ENCODE data around the gene POU2F2. TPM values are rescaled to one million over a fixed set of nuclear protein-coding genes. Genes with fewer than 3 reads are reported as not detected.
"Not testable (repeated sequence)": the region's sequence is repeated elsewhere in the genome, so short reads cannot be mapped to it uniquely, and the experiment has no call there.

Gene POU2F2
- total RNA-seq, 1 experiment from 2014 or later: 0.06 TPM

DNA sequence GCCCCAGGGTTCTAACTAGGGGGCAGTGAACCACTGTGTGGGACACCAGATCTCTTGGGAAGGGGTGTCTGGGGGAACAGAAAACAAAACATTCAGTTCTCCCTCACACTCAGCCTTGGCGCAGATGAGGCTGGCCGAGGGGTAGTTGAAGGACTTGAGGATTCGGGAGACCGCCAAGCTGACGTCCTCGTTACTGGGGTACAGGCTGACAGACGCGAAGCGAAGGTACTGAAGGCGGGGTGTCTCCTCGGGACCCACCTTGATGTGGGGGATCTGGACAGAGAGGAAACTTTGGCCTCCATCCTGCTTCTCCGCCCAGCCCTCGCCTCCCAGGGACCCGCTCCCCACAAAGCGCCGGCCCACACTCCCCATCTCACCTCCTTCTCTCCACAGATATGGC lies 69.9 kb downstream of the POU2F2 start:
- no peak for DNase-seq (ENCODE audit: low read depth)

DNA sequence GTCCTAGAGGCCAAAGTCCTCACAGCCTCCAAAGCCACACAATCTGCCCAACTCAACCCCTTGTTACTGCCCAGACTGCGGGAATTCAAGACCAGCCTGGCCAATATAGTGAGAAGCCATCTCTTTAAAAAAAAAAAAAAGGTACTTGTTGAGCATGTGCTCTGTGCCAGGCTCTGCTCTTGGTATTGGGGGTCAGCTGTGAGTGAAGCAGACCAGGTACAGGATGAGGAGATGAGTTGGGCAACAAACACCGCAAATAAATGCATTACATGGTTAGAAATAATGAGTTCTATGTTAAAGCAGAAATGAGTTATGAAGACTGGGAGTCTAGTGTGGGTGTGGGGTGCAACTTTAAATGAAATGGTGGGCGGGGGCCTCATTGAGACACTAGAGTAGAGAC lies 72.1 kb downstream of the POU2F2 start:
- no peak for DNase-seq (ENCODE audit: low read depth)

GRCh38 chr19:42059196-42059595 lies 73.0 kb downstream of the POU2F2 start:
- DNase-seq (ENCODE audit: low read depth): no peak

- no peak for DNase-seq (ENCODE audit: low read depth)
These were observed 74.4 kb downstream of the POU2F2 start for GRCh38 chr19:42057846-42058245.

- DNase-seq (ENCODE audit: low read depth): no peak
These were observed 78.0 kb downstream of the POU2F2 start for GRCh38 chr19:42054205-42054604.

- DNase-seq (ENCODE audit: low read depth): no peak
These were observed 79.0 kb downstream of the POU2F2 start for GRCh38 chr19:42053037-42053935.

- DNase-seq (ENCODE audit: low read depth): no peak
These were observed 79.9 kb downstream of the POU2F2 start for GRCh38 chr19:42052241-42052863.

DNA sequence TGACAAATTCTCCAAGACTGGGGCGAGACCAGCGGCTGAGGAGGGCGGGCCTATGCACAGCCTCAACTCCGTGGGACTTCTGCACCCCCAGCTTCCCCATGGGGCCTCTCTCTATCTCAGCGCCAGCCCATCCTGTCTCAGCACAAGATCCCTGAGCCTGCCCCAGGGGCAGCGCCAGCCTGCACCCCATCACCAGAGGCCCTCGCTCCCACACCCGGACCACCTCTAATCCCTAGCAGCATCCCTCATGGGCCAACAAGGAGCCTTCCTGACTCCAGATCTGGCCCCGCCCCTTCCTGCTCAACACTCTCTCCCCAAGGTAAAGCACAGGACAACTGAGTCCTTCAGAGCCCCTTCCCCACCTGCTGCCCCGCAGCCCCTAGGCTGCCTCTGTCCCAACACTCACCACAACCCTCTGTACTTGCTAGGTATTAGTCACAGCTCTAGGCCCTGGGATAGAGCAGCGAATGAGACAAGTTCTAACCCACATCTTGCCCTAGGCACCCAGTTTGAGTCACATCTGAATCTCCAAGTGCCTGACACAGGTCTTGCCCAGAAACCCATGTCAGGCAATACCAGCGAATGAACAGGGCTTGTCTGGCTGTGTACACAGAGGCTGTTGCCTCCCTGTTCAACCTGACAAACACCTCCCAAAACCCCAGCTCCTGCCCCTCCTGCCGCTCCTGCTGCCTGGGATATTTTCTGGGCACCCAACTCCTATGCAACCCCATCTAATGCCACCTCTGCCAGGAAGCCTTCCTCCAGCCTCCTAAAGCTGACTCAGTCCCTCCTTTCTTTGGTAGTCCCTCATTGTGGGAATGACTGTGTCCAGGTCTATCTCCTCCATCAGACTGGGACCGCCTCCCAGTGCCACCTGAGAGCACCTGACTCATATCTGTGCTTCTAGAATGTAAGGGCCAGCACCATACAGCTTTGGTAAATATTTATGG lies 80.8 kb downstream of the POU2F2 start:
- no peak for DNase-seq (ENCODE audit: low read depth)

DNA sequence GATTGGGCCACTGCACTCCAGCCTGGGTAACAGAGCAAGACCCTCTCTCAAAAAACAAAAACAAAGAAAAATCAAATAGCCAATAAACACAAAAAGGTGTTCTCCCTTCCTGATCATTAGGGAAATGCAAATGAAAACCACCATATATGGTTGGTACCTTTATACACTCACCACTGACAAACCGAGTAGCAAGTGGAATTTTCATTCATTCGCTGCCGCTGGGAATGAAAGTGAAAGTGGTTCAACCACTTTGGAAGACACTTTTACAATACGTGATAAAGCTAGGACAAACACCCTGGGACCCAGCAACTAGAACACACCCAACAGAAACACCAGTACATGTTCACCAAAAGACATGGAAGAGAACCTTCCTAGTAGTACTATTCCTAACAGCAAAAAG lies 83.3 kb downstream of the POU2F2 start:
- DNase-seq (ENCODE audit: low read depth): no peak

DNA sequence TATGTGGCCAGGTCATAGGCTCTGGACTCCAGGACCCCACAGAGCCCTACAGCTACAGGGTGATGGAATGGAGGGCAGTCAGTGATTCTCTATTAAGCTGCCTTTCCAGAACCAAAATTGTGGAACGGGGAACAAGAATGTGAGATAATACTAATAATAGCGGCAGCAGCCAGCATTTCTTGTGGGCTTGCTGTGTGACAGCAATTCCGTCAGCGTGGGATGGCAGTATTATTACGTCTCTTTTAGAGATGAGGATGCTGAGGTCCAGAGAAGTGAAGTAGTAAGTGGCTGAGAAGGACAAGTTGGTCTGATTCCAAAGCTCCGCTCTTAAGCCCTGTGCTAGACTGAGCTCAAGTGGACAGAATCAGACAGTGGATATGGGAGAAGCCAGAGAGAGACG lies 86.7 kb downstream of the POU2F2 start:
- no peak for DNase-seq (ENCODE audit: low read depth)

GRCh38 chr19:42042455-42043170 lies 89.6 kb downstream of the POU2F2 start:
- DNase-seq (ENCODE audit: low read depth): no peak

DNA sequence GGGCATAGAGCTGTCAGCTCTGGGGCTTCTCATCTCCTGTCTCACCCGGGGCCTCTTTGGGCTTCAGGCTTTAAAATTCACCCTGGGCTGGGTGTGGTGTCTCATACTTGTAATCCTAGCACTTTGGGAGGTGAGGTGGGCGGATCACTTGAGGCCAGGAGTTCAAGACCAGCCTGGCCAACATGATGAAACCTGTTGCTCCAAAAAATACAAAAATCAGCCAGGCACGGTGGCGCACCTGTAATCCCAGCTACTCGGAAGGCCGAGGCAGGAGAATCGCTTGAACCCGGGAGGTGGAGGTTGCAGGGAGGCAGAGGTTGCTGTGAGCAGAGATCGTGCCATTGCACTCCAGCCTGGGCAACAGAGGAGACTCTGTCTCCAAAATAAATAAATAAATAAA lies 91.8 kb downstream of the POU2F2 start:
- DNase-seq (ENCODE audit: low read depth): not testable (repeated sequence)

DNA sequence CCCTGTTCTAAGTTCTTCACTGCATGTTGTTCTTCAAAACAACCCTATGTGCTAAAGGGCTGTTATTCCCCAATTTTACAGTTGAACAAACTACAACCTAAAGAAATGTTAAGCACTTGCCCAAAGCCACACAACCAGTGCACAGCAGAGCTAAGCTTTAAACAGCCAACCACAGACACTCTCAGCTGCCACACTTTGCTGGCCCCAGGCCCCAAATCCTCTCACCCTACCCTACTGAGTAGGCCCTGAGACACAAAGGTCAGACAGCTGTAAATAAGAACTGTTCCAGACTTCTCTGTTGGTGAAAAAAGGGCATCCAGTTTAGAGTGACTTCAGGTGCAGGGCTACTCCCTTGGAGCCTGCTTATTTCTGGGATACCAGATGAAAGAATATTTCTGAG lies 92.2 kb downstream of the POU2F2 start:
- no peak for DNase-seq (ENCODE audit: low read depth)

DNA sequence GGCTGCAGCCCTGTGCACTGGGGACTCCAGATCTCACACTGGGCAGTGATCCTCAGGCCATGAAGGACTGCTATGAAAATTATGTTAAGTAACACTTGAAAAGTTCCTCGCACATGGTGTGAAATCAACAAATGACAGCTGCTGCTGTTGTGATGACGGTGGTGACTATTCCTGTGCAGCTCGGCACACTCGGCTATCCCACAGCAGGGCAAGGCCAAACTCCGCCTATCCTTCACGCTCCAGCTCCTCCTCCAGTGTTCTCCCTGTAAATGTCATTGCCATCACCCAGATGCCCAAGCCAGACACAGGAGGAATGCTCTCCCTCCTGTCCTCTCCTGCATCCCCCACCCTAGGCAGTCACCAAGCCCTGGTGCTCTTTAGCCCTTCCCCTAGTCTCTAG lies 93.6 kb downstream of the POU2F2 start:
- no peak for DNase-seq (ENCODE audit: low read depth)

DNA sequence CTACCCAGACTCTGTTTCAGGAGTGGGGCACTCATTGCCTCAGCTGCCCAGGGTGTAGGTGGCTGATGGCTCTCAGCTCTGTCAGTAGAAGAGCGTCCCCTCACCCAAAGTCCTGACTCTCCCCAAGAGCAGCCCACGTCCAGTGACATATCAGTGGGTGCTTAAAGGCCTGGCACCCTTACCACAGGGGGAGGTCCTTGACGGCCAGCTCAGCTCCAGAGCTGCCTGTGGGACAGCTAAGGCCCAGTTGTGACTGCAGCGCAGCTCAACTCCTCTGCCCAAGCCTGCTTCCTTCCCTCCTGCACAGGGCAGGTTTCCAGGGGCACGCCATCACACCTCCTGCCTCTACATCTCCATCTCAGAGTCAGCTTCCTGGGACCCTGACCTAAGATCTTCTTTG lies 94.6 kb downstream of the POU2F2 start:
- no peak for DNase-seq (ENCODE audit: low read depth)

Other genes starting within 250 kb of the POU2F2 start
- gene ARHGEF1, start 249.3 kb downstream of the POU2F2 start, total RNA-seq (2014; rRNA removed): 58.2 and 68.2 TPM in 2 replicates
- gene ERFL, start 204.0 kb downstream of the POU2F2 start, total RNA-seq (2014; rRNA removed): not detected in 2 replicates
- 174 and 241 TPM in 2 replicates for gene RABAC1, start 173.1 kb downstream of the POU2F2 start, total RNA-seq (2014; rRNA removed)
- 0.19 and 0.40 TPM in 2 replicates for gene ATP1A3, start 138.2 kb downstream of the POU2F2 start, total RNA-seq (2014; rRNA removed)
- gene GRIK5, start 62.2 kb downstream of the POU2F2 start, total RNA-seq (2014; rRNA removed): 0.06 TPM in 2 replicates
- gene ZNF574, start 56.3 kb downstream of the POU2F2 start, total RNA-seq (2014; rRNA removed): 23.3 and 26.2 TPM in 2 replicates
- 26.2 and 27.2 TPM in 2 replicates for gene DEDD2, start 85.2 kb upstream of the POU2F2 start, total RNA-seq (2014; rRNA removed)
- 7.2 and 7.8 TPM in 2 replicates for gene ZNF526, start 87.9 kb upstream of the POU2F2 start, total RNA-seq (2014; rRNA removed)
- 32.5 and 33.7 TPM in 2 replicates for gene GSK3A, start 110.2 kb upstream of the POU2F2 start, total RNA-seq (2014; rRNA removed)
- gene ERF, start 122.7 kb upstream of the POU2F2 start, total RNA-seq (2014; rRNA removed): 49.1 and 56.2 TPM in 2 replicates
- gene CIC, start 136.8 kb upstream of the POU2F2 start, total RNA-seq (2014; rRNA removed): 28.6 and 30.5 TPM in 2 replicates
- gene PRR19, start 169.7 kb upstream of the POU2F2 start, total RNA-seq (2014; rRNA removed): 2.2 and 2.3 TPM in 2 replicates
- 85.3 and 99.0 TPM in 2 replicates for gene PAFAH1B3, start 170.2 kb upstream of the POU2F2 start, total RNA-seq (2014; rRNA removed)
- gene TMEM145, start 180.9 kb upstream of the POU2F2 start, total RNA-seq (2014; rRNA removed): 1.7 TPM in 1 of 2 replicates, not detected in the other
- gene MEGF8, start 193.2 kb upstream of the POU2F2 start, total RNA-seq (2014; rRNA removed): 19.6 and 20.2 TPM in 2 replicates

All from LHCN-M2 (cell line).